NCI-H146 treated with DMSO at 0.1 percent for 48 hours (cell line): ENCODE data around the gene TBL1XR1.

ENCODE experiments used
- DNase-seq: peaks from one replicate; lab custom pipeline; 2025; ENCODE audit not compliant: unreplicated experiment; lab: John Stamatoyannopoulos, UW

Gene TBL1XR1

DNA sequence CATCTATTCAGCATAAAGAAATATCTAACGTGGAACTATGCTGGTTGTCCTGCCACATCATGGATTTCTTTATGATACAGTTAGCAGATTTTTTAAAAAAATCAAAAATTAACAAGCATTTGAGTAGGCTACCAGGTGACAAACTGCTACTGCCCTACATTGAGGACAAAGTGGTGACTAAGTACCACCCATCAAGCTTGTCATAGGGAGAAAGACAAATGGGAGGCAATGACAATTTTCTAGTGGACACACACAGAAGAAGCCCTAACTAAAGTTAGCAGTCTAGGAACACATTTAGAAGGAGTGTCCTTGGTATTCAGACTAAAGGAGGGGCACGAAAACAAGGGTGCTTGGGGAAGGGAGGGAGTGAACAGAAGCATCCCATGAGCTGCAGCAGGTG, 131.2 kb downstream of the TBL1XR1 start:
- DNase-seq, result no peak

DNA sequence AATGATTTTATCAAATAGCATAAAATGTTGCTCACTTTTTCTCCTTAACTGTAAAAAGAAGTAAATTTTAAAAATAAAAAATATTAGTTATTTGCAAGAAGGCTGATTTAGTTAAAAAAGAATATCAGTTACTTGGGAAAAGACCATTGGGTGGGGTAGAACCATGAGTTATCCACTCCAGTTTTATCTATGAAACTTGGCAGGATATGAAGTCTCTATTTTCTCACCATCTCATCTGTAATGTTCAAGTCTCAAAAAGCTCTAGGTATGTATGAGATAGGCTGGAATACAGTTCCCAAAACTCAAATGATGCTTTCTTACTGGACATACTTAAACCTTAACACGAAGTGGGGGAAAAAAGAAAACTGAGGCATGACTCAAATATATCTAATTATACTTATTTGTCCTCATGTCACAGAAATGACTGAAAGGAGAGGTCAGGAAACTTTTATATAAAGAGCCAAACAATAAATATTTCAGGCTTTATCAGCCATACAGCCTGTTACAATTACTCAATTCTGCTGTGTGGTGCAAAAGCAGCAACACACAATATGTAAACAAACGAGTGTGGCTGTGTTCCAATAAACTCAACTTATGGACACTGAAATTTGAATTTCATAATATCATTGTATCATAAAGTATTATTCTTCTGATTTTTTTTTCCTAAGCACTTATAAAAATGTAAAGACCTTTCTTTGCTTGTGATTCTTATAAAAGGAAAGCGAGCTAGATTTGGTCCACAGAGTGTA, 131.8 kb downstream of the TBL1XR1 start:
- no peak for DNase-seq

DNA sequence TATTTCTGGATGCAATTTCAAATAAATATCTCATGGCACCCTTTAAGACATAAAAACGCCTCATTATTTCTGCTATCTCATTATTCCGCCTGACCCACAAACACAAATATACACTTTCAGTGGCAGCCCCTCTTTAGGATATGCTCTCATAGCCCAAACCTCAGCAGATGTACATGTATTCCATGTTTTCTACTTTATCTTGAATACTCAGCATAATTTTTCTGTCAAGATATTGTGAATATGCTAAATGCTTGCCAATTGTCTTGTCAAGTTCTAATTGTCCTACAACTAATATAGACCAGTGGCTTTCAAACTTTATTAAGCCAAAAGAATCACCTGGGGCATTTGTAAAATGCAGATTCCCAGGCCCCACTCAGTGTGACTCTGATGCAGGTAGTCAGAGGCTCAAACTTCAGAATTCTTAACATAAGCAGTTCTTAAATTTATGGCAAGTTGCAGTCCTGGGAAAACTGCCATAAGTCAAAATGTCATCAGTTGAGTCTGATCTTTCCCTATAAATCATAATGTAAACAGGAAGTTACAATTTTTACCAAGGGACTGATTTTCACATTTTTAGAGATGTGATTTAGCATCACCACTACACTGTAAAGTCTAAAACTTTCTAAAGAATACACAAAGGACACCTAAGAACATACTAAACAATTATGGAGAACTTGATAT, 135.1 kb downstream of the TBL1XR1 start:
- no peak for DNase-seq

DNA sequence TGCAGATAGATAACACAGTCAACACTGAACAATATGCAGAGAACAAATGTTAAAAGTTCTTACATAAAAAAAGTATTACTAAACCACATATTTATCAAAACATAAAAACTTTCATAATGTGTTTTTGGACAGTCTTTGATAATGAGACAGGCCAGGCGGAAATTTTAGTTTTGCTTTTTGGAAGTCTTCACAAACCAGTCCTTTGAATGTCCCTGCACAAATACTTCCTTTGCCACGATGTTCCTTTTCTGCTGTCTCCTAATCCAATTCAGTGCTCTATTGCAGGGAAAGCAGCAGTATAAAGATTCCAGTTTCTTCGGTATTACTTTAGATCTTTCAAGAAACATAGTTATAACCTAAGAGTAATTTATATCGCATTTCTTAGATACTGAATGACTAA, 135.9 kb downstream of the TBL1XR1 start:
- no peak for DNase-seq

DNA sequence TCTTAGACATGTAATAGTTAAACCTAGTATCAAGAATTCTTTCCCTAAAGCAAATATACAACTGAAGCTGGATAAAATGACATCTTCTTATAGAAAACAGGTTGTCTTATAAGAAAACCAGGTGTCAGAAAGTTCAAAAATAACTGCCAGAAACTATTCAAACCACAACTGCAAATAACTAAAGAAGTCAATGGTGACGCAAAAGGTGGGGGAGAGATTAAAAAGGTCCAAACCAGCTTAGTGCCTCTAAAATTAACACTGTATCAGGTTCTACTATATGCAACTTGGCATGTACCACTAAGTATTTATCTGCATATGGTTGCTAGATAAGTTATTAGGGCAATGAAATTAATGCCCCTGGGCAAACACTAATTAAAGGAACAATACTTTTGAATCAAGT, 136.8 kb downstream of the TBL1XR1 start:
- DNase-seq, result no peak

DNA sequence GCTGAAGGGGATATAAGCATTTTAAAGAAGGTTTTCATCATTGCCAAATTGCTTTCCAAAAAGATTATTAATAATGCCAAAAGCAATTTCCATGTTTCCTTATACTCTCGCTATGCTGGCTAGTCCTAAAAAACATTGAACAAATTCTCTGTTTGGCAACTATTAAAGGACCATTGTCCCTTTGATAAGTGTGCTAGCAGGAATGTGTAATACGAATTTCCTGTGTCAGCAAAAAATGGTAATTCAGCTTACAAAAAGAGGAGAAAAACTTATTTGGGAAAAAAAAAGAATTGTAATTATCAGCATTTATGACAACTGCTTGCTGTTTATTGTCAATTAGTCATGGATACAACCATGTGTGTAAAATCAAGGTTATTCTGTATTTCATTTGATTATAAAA, 138.6 kb downstream of the TBL1XR1 start:
- no peak for DNase-seq

DNA sequence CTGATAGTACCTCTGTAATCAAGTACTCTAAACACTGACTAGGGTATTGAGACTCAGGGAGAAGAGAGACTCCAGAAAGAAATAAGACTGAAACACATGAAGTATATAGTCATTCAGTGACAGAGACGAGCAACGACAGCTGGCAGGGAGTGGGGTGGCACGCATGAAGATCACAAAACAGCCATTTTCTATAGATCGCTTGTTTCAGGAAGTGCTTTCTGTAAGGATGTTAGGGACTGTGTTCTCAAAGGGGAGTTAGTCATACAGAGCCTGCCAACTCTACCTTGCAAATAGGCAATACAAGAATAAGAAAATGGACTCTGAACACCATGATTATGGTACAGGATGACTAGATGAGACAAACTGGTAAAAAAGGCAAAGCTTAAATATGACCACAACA, 139.5 kb downstream of the TBL1XR1 start:
- DNase-seq, result no peak

DNA sequence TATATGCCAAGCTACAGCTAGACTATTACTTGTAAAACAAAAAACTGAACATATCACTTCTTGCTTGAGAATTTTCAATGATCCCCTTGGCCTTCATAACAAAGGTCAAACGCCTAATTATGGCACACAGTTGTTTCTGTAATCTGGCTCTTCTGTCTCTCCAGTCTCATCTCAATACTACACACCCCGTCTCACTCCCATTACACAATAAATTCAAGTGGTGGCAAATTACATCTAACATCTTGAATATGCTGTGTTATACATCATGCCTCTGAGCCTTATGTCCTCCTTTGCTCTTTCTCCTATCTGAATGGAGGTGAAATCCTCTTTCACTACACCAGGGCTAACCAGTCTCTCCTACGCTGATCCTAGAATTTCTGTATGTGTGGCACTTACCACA, 140.4 kb downstream of the TBL1XR1 start:
- no peak for DNase-seq

DNA sequence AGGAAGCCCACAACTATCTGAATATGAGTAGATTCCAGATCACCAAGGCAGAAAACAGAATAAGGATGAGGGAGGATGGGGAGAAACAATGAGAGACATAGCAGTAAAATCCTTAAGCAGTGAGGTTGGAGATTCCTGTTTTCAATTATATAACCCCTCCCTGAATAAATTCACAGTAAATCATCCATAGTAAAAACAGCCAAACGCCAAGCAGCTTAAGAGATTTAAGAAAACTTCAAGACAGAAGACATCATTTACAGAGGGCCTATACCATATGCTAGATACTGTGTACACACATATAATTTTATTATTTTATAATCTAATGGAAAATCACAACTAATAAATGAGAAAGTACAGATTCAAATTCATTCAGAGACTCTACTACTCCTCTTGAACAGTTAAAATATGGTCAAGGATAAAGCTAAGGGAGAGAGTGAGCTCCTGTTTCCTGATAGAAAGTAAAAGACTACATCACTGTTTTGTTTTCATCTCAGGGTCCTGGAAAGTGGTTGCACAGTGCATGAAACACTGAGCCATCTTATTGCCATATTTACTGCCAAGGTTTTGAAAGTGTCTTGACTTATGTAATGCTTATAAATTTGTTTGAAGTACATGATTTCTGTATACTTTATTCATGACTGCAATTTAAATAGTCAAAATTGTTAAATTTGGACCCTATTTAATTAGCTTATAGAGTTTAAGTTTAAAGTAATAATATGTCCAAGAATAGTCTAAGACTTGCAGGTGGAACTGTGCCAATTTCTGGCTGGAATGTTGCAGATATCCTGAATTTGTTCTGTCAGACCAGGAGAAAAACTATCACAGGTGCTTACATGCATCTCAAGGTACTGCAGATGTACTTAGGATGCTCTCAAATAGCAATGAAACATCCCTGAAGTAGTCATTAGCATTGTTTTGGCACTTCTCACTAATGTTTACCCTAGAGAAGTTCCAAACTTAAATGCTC, 141.4 kb downstream of the TBL1XR1 start:
- no peak for DNase-seq

DNA sequence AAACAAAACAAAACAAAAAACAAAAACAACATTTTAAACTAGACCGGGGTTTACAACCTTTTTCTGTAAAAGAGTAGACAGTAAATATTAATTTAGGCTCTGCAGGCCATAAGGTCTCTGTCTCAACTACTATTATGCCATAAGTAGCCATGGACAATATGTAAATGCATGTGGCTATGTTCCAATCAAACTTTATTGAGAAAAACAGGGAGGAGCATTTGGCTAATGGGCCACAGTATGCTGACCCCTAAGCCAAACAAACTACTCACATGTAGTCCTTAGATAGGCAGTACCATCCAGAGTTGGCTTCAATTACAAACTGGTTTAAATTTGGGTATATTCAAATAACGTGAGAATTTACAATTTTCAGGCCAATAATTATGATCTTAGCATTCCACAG, 144.2 kb downstream of the TBL1XR1 start:
- no peak for DNase-seq

DNA sequence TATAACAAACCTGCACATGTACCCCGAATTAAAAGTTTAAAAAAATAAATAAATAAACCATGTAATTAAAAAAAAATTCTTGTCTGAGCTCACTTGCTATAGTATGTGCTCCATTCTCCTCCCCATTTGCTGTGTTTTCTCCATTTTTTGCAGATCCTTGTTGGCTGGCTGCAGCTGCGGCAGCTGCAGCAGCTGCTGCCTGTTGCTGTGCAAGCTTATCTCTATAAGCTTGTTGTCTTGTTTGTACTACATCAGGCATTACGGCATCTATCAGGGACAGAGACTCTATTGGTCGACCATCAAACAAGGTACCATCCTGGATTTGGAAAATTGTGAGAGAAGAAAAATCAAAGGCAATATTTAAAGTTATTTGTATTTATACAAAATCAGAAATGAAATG, 145.9 kb downstream of the TBL1XR1 start:
- DNase-seq, result peak; percentile 63

DNA sequence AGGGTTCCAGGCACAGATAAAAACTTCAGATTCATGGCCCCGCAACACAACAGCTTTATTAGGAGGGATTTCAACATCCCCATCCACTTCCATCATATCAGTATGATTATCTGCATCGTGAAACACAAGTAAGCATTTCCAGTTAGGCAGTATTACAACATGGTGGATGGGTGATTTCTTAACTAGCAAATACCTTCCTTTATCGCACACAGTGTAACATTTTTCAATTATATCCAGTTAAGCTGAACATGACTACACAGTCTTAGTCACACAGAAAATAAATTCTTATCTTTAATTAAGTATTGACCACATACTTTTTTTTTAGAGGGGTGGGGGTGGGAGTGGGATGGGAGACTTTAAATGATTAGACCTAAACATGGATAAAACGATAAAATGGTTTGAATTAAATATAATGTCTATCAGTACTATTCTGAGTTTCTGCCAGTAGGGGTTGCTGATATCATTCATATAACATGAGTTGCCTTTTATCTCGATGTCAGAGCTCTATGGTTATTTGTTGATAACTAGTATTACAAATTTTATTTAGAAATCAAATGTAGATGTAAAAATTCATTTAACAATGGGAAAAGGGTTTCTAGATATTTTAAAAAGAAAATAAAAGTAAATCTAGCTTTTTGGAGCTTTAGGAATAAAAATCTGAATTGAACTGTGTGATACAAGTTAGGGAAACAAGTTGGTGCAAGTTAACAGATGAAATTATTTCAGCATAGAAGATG, 146.6 kb downstream of the TBL1XR1 start:
- DNase-seq, result peak; percentile 70

DNA sequence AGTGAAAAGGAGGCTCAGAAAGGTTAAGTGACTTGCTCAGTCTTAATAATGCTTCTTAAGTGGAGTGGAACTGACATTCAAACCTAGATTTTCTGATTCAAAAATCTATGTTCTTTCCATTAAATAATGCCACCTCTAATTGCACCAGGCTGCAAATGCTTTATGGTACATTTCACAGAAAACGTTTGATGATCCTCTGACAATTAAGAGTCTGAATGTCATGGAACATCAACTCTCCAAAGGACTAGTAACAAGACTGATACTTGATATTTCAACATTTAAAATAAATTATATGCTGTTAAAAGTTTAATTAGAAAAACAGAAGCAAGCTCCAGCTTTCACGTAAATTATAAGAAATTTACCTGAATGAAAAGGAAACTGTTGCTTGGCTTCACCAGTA, 151.5 kb downstream of the TBL1XR1 start:
- no peak for DNase-seq

DNA sequence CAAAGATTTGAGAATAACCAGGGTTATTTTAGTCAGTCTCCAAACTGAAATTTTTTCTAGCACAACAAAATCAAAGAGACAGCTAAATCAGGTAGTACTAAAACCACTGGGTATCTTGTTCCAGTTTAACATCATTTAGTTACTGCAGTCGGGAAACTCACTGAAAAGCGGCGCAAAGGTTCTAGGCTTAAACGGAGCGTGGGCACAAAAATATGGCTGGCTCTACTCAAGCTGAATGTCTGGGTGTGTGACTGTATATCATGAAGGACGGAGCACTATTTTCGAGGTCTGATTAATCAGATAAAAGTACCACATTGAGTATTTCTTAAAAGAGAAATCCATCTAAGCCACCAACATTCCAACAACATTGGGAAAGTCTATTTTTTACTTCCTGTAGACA, 152.1 kb downstream of the TBL1XR1 start:
- no peak for DNase-seq

DNA sequence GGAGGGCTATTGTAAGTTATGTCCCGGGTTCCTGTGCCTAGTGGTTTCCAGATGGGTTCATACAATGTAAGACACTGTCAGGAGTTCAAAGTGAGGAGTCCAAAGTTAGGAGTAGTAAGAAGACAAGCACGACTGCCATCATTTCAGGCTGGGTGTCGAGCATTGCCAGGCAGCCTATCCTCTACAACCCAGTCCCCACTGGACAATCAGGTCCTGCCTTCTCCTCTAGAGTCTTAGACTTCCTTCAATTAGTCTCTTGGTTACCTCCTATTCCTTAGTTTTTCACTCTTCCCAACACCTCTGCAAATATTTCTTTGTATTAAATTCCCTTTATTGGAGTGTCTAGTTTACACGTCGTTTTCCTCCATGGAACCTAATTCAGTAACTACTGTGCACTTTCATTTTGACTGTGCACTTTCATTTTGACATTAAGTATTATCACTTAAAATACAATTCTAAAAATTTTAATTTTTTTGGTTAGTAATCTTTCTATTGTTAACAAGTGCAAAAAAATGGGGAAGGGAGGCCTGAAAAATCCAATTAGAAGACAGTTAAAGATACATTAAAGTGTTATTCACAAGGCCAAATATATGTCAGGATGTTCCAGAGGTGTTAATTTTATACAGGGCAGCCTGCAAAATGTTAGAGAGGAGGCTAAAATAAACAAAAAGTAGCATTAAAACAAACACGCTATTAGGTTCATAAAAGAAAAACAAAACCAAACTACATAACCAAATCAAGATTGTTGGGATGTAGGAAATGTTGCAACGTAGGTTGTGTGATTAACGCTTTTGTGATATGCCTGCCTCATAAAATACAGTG, 155.3 kb downstream of the TBL1XR1 start:
- no peak for DNase-seq

DNA sequence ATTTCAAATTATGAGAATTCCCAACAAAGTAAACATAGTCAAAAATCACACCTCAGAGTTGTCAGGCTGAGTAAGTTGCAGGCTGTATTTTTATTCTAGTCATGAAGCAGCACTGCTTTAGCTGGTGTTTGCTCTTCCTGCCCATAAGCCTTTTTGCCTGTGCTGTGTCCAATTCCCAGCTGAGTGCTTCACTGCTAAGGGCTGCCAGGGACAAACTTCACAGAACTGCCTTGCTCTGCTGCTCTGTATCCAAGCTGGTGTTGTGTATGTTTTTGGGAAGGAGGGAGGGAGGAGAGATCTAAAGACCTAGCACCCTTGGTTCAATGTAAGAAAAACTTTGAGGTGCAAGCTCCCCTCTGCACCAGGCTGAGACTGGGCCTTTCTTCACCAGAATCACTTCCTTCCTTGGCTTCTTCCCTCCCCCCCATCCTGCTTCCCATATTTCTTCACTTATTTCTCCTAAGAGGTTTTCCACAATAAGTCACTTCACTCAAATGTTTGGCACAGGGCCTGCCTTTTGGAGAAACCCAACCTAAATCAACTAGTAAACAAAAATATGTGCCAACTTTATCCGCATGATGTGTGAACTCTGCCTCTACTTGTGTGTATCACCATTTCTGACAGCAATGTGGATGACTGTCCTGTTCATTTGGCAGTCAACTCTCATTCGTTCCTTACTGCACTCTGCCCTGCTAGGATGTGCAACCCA, 156.1 kb downstream of the TBL1XR1 start:
- DNase-seq, result no peak

DNA sequence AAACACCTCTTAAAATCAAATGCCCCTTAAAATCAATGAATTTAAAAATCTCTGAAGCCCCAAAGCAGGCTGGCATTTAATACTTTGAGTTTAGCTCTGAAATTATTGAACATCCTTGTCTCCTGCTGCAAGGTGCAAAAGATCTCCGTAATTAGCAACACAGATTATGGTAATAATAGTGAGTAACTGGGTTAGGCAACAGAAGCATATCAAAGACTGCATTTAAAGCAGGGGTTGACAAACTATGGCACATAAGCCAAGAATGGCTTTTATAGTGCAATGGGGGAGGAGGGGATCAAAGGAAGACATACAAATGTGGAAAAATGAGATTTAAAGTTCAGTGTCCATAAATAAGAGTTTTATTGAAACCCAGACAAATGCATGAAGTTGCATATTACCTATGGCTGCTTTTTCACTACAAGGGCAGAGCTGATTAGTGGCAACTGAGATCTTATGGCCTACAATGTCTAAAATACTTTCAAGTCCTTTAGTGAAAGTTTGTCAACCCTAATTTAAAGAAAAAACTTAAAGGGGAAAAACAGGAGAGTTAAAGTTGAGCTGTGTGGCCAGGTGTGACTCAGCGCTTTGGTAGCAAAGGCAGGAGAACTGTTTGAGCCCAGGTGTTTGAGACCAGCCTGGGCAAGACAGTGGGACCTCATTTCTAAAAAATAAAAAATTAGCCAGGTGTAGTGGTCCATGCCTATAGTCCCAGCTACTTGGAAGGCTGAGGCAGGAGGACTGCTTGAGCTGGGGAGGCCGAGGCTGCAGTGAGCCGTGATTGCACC, 157.6 kb downstream of the TBL1XR1 start:
- no peak for DNase-seq

DNA sequence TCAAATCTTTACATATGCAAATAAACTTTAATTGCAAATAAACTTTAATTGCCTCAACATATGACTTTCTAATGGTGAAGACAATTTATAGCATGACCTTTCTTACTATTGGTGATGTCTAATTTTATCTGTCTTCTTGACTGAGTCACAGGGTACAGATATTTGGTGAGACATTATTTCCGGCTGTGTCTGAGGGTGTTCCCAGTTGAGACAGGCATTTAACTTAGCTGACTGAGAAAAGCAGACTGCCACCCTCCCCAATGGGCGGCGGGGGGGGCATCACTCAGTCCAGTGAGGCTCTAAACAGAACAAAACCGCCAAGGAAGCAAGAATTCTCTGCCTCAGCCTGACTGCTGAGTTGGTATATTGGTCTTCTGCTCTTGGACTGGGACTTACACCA, 160.0 kb downstream of the TBL1XR1 start:
- DNase-seq, result no peak

DNA sequence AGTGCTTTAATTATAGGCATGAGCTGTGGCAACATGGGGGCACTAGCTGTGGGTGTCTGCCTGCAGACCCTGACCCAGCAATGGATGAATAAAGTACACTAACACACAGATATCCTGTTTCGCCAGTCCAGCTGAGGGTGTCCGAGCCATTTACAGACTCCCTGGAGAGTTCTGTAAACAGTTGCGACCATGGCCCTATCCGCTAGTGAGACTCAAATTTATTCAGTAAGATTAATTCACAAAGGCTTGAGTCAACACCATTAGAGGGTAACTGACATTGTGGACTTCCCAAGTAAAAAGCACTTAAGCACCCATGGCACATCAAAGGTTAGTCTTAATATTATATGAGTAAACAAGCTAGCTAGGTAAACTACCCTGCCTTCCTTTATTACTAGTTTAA, 161.6 kb downstream of the TBL1XR1 start:
- DNase-seq, result peak; percentile 100
